GM12801 (cell line): Measurements from ENCODE around the gene GNAI1.

ENCODE experiments used
- CTCF ChIP-seq: IDR thresholded peaks from one replicate; pipeline ENCODE4 v1.5.1; 2011; ENCODE audit warnings: control low read depth; ENCODE audit not compliant: insufficient read length; ENCODE audit errors: extremely low read depth

GNAI1 gene

GRCh38 chr7:80220022-80220634, 85.5 kb downstream of the GNAI1 start:
- TF ChIP-seq CTCF: no peak

GRCh38 chr7:80224415-80224814, 89.8 kb downstream of the GNAI1 start:
- TF ChIP-seq CTCF: no peak

GRCh38 chr7:80225361-80225760, 90.7 kb downstream of the GNAI1 start:
- no peak for TF ChIP-seq CTCF

GRCh38 chr7:80226629-80227028, 92.0 kb downstream of the GNAI1 start:
- TF ChIP-seq CTCF: no peak

- no peak for TF ChIP-seq CTCF
These were observed 95.7 kb downstream of the GNAI1 start for GRCh38 chr7:80230327-80230726.

- no peak for TF ChIP-seq CTCF
These were observed 97.1 kb downstream of the GNAI1 start for GRCh38 chr7:80231707-80232106.

- no peak for TF ChIP-seq CTCF
These were observed 98.5 kb downstream of the GNAI1 start for GRCh38 chr7:80232979-80233724.
